Neural progenitor cell (in vitro differentiated cells): Measurements from ENCODE around the gene SHC2. TPM values are rescaled to one million over a fixed set of nuclear protein-coding genes. Genes with fewer than 3 reads are reported as not detected.

Source experiments
- DNase-seq: peaks from one replicate; pipeline ENCODE4 v3.0.0-alpha.2; 2016; ENCODE audit warnings: low spot score
- H2AFZ ChIP-seq: fragments of 200-600 bp; sonication (generic); replicated peaks from 2 replicates; pipeline ENCODE4 v1.6.1; 2016; ENCODE audit warnings: antibody characterized with exemption
- H3F3A ChIP-seq: fragments of 200-600 bp; sonication (generic); 2 replicates; pipeline ENCODE4 v1.6.1; 2016; ENCODE audit warnings: antibody characterized with exemption, low read depth
- H3K27ac ChIP-seq: fragments of 200-600 bp; sonication (generic); 2 replicates; pipeline ENCODE4 v1.5.1; 2016; ENCODE audit warnings: mild to moderate bottlenecking
- H3K27me3 ChIP-seq: fragments of 200-600 bp; sonication (generic); 2 replicates; pipeline ENCODE4 v1.6.1; 2016; ENCODE audit warnings: mild to moderate bottlenecking, moderate library complexity
- H3K36me3 ChIP-seq: fragments of 200-600 bp; sonication (generic); 2 replicates; pipeline ENCODE4 v1.5.1; 2016
- H3K4me1 ChIP-seq: fragments of 200-600 bp; sonication (generic); 2 replicates; pipeline ENCODE4 v1.6.1; 2016; ENCODE audit warnings: mixed run types
- H3K4me2 ChIP-seq: fragments of 200-600 bp; sonication (generic); 2 replicates; pipeline ENCODE4 v1.6.1; 2016
- H3K4me3 ChIP-seq: fragments of 200-600 bp; sonication (generic); 2 replicates; pipeline ENCODE4 v1.5.1; 2016
- H3K79me2 ChIP-seq: fragments of 200-600 bp; sonication (generic); 2 replicates; pipeline ENCODE4 v1.6.1; 2016; ENCODE audit warnings: low read depth
- H3K9ac ChIP-seq: fragments of 200-600 bp; sonication (generic); 2 replicates; pipeline ENCODE4 v1.6.1; 2016
- H3K9me3 ChIP-seq: fragments of 200-600 bp; sonication (generic); 2 replicates; pipeline ENCODE4 v1.5.1; 2016; ENCODE audit warnings: low read depth
- H4K20me1 ChIP-seq: fragments of 200-600 bp; sonication (generic); 2 replicates; pipeline ENCODE4 v1.6.1; 2016; ENCODE audit warnings: low read depth
- H3K27ac Mint-ChIP-seq: 3 replicates; pipeline ENCODE4 v1.8.0; 2021; ENCODE audit warnings: mixed read lengths
- H3K27me3 Mint-ChIP-seq: 2 replicates; pipeline ENCODE4 v1.8.0; 2022; ENCODE audit warnings: low read depth, mild to moderate bottlenecking, inconsistent platforms, moderate library complexity, mixed read lengths; ENCODE audit not compliant: insufficient read depth
- H3K36me3 Mint-ChIP-seq: 3 replicates; pipeline ENCODE4 v1.8.0; 2021; ENCODE audit warnings: mixed read lengths
- H3K4me1 Mint-ChIP-seq: 3 replicates; pipeline ENCODE4 v1.8.0; 2021; ENCODE audit warnings: mixed read lengths
- H3K4me3 Mint-ChIP-seq: 3 replicates; pipeline ENCODE4 v1.8.0; 2021; ENCODE audit warnings: mild to moderate bottlenecking, moderate library complexity, mixed read lengths
- H3K9me3 Mint-ChIP-seq: 3 replicates; pipeline ENCODE4 v1.8.0; 2020; ENCODE audit warnings: mixed read lengths
- CTCF ChIP-seq: fragments of 200-600 bp; sonication (generic); IDR thresholded peaks from 2 replicates; pipeline ENCODE4 v1.5.1; 2017; ENCODE audit warnings: antibody characterized with exemption, mild to moderate bottlenecking
- EZH2 ChIP-seq: fragments of 200-600 bp; sonication (generic); IDR thresholded peaks from 2 replicates; pipeline ENCODE4 v1.6.1; 2017; ENCODE audit warnings: antibody characterized with exemption, mild to moderate bottlenecking, moderate library complexity
- EZH2phosphoT487 ChIP-seq: fragments of 200-600 bp; sonication (generic); IDR thresholded peaks from 2 replicates; pipeline ENCODE4 v1.6.1; 2017; ENCODE audit warnings: antibody characterized with exemption
- total RNA-seq: library from RNA; depleted of rRNA; stranded (reverse); fragments of >200 nt; gene quantifications from 2 replicates; pipeline ENCODE4 v1.2.3, GENCODE V29; 2015; ENCODE audit warnings: low replicate concordance

Gene SHC2
- total RNA-seq, 1 donor from 2014 or later = 3.2 TPM

GRCh38 chr19:426725-427445 lies 33.9 kb downstream of the SHC2 start:
- Mint-ChIP-seq H3K36me3 (peaks cover 9% of the 10 kb centered on the region), H3K27me3 (peaks cover 10% of the 10 kb centered on the region), H3K9me3 (peaks cover 4% of the 10 kb centered on the region), H3K4me1 (no peaks in the 10 kb centered on the region), H3K27ac (no peak overlapping the region), H3K4me3 (peak overlapping the region; percentile 38)
- H3K27me3 ChIP-seq = peaks cover 24% of the 10 kb centered on the region
- H4K20me1 ChIP-seq = no peaks in the 10 kb centered on the region
- H3K79me2 ChIP-seq = no peaks in the 10 kb centered on the region
- H3K9ac ChIP-seq = no peak overlapping the region
- TF ChIP-seq EZH2 = no peak
- no peak for TF ChIP-seq CTCF
- TF ChIP-seq EZH2phosphoT487 = no peak
- H3K9me3 ChIP-seq = no peaks in the 10 kb centered on the region
- no peak overlapping the region for H3K4me2 ChIP-seq
- DNase-seq = no peak
- no peaks in the 10 kb centered on the region for H3K4me1 ChIP-seq
- H3K4me3 ChIP-seq = no peak overlapping the region
- no peak overlapping the region for H3K27ac ChIP-seq
- no peaks in the 10 kb centered on the region for H3K36me3 ChIP-seq
- H3F3A ChIP-seq = no peaks in the 10 kb centered on the region
- no peak overlapping the region for H2AFZ ChIP-seq

GRCh38 chr19:425056-425455 lies 35.8 kb downstream of the SHC2 start:
- no peak overlapping the region for H3K9ac ChIP-seq
- TF ChIP-seq CTCF (no peak), EZH2phosphoT487 (no peak), EZH2 (no peak)
- no peaks in the 10 kb centered on the region for H3K79me2 ChIP-seq
- no peaks in the 10 kb centered on the region for H3F3A ChIP-seq
- Mint-ChIP-seq H3K27me3 (peaks cover 13% of the 10 kb centered on the region), H3K4me1 (no peaks in the 10 kb centered on the region), H3K27ac (no peak overlapping the region), H3K4me3 (no peak overlapping the region), H3K36me3 (peaks cover 3% of the 10 kb centered on the region), H3K9me3 (peaks cover under 1% of the 10 kb centered on the region)
- no peak overlapping the region for H2AFZ ChIP-seq
- no peaks in the 10 kb centered on the region for H3K36me3 ChIP-seq
- peaks cover 24% of the 10 kb centered on the region for H3K27me3 ChIP-seq
- H3K27ac ChIP-seq = no peak overlapping the region
- DNase-seq = no peak
- H3K4me2 ChIP-seq = no peak overlapping the region
- H3K4me3 ChIP-seq = no peak overlapping the region
- no peaks in the 10 kb centered on the region for H3K4me1 ChIP-seq
- H4K20me1 ChIP-seq = no peaks in the 10 kb centered on the region
- H3K9me3 ChIP-seq = no peaks in the 10 kb centered on the region

- Mint-ChIP-seq H3K27ac (no peak overlapping the region), H3K4me3 (no peak overlapping the region), H3K36me3 (peaks cover 2% of the 10 kb centered on the region), H3K9me3 (no peaks in the 10 kb centered on the region), H3K27me3 (peaks cover 12% of the 10 kb centered on the region), H3K4me1 (no peaks in the 10 kb centered on the region)
- no peak overlapping the region for H3K9ac ChIP-seq
- H4K20me1 ChIP-seq = no peaks in the 10 kb centered on the region
- H3K9me3 ChIP-seq = no peaks in the 10 kb centered on the region
- H3K27ac ChIP-seq = no peak overlapping the region
- no peaks in the 10 kb centered on the region for H3K36me3 ChIP-seq
- DNase-seq = no peak
- TF ChIP-seq CTCF (no peak), EZH2phosphoT487 (no peak), EZH2 (no peak)
- peaks cover 24% of the 10 kb centered on the region for H3K27me3 ChIP-seq
- no peak overlapping the region for H3K4me3 ChIP-seq
- no peak overlapping the region for H2AFZ ChIP-seq
- H3K4me1 ChIP-seq = no peaks in the 10 kb centered on the region
- no peaks in the 10 kb centered on the region for H3K79me2 ChIP-seq
- H3K4me2 ChIP-seq = no peak overlapping the region
- H3F3A ChIP-seq = no peaks in the 10 kb centered on the region
These were observed 36.3 kb downstream of the SHC2 start for GRCh38 chr19:424546-424945.
